ENCODE data around the gene COL18A1.

GRCh38 chr21:45484318-45484717 lies 79.4 kb downstream of the COL18A1 start:
- TF ChIP-seq CTCF (IDR thresholded peaks at IDR 0.05) (no peak), POLR2A (IDR thresholded peaks at IDR 0.05) (no peak)
